Adrenal gland (tissue), 5 donors: Measurements from ENCODE around the gene ATP13A4.

Experiments used
- CTCF ChIP-seq, 6 experiments: fragments of 450-650 bp in 4 of 6; fragments of 200-600 bp in 2 of 6; sonication (generic) in 1 of 6; IDR thresholded peaks; 1 replicate in 5 of 6; 2 replicates in 1 of 6; pipeline versions ENCODE4 v1.5.1 to v1.8.0; 2016 to 2021; ENCODE audit warnings: antibody characterized with exemption in 6 of 6, mild to moderate bottlenecking in 2 of 6, moderate library complexity in 1 of 6
- POLR2A ChIP-seq, 2 donors: fragments of 450-650 bp; IDR thresholded peaks; one replicate each; pipeline ENCODE4 v1.6.1; 2017; ENCODE audit warnings: antibody characterized with exemption in 2 of 2, mild to moderate bottlenecking in 2 of 2, moderate library complexity in 1 of 2
- donor health status: DM: no; HTN: no; CAD: no.

DNA sequence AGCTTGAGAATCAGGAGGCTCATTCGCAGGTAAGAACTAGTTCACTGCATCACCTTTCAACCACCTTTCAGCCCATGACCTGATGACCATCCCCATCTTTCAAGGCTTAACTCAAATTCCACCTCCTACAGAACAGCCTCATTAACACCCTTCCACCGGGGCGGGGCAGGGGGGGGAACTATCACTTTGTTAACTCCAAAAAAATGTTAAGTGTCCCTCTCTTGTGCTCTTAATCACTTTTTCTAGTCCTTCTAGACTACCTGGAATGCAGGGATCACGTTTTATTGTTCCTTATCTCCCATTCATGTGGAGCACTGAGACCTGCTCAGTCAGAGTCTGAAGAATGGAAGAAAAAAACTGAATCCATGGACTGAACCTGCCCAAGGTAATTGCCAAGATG is 51.8 kb downstream of the ATP13A4 start:
- TF ChIP-seq CTCF (IDR thresholded peaks at IDR 0.05): no peak
- no peak for TF ChIP-seq POLR2A (IDR thresholded peaks at IDR 0.05)
